A549 (cell line): ENCODE measurements around the gene NFIA. TPM values are rescaled to one million over a fixed set of nuclear protein-coding genes. Genes with fewer than 3 reads are reported as not detected.

Experiments
- ATAC-seq, 2 experiments: fragments of 200-7000 bp in 1 of 2; fragments of >200 bp in 1 of 2; cut with Nextera tagmentation in 1 of 2; cut with Tn5 transposase in 1 of 2; 3 replicates each; pipeline versions ENCODE4 v1.8.0 to v1.9.1; 2018 to 2020; ENCODE audit warnings: mild to moderate bottlenecking in 1 of 2, moderate library complexity in 1 of 2
- CTCF ChIA-PET: fragments of 300-600 bp; sonication (Branson Sonifier 250); formaldehyde crosslinking; extraction: SDS; loops from one replicate; lab custom pipeline; 2021; ENCODE audit warnings: antibody characterized with exemption, inconsistent platforms; lab: Yijun Ruan, JAX
- POLR2A ChIA-PET: fragments of 350-600 bp; formaldehyde crosslinking; extraction: SDS; loops from one replicate; lab custom pipeline; 2021; ENCODE audit warnings: antibody characterized with exemption, inconsistent platforms; lab: Yijun Ruan, JAX
- DNase-seq, 2 experiments: peaks; one replicate each; pipeline versions ENCODE4 v3.0.0 to v3.0.0-alpha.2; 2011 to 2016; ENCODE audit warnings: low read depth in 1 of 2, low spot score in 1 of 2
- FAIRE-seq: peaks from 2 replicates; lab custom pipeline; 2011; peaks lifted over from hg19 to GRCh38; lab: Jason Lieb, UNC
- H3K27ac ChIP-seq, 2 experiments: fragments of >200 bp; sonication (Bioruptor Twin); formaldehyde crosslinking; 3 replicates each; pipeline ENCODE4 v1.5.1; 2016 to 2017
- H3K4me1 ChIP-seq: fragments of >200 bp; sonication (Bioruptor Twin); formaldehyde crosslinking; 3 replicates; pipeline ENCODE4 v1.6.1; 2016
- H3K4me2 ChIP-seq: fragments of >200 bp; sonication (Bioruptor Twin); formaldehyde crosslinking; 3 replicates; pipeline ENCODE4 v1.6.1; 2016
- H3K4me3 ChIP-seq: fragments of >200 bp; sonication (Bioruptor Twin); formaldehyde crosslinking; 3 replicates; pipeline ENCODE4 v1.5.1; 2016
- H3K9me3 ChIP-seq: fragments of >200 bp; sonication (Bioruptor Twin); formaldehyde crosslinking; 3 replicates; pipeline ENCODE4 v1.6.1; 2016
- ATOH8 ChIP-seq: fragments of 250-450 bp; sonication (Bioruptor Pico); IDR thresholded peaks from 2 replicates; pipeline ENCODE4 v1.5.0; 2020; ENCODE audit warnings: low read depth, mild to moderate bottlenecking, moderate library complexity
- CBX8 ChIP-seq: fragments of 200-600 bp; sonication (generic); IDR thresholded peaks from 2 replicates; pipeline ENCODE4 v1.6.1; 2016
- CHD2 ChIP-seq: fragments of 150-350 bp; IDR thresholded peaks from 2 replicates; pipeline ENCODE4 v1.6.1; 2014; ENCODE audit warnings: low read length; ENCODE audit not compliant: partially characterized antibody
- CHD4 ChIP-seq: fragments of 200-600 bp; sonication (generic); IDR thresholded peaks from 2 replicates; pipeline ENCODE4 v1.6.1; 2016; ENCODE audit warnings: antibody characterized with exemption, mild to moderate bottlenecking, borderline replicate concordance
- E2F6 ChIP-seq: IDR thresholded peaks from 2 replicates; pipeline ENCODE4 v1.6.1; 2012; ENCODE audit warnings: low read depth, borderline replicate concordance
- EHMT2 ChIP-seq: fragments of 200-600 bp; sonication (generic); IDR thresholded peaks from 2 replicates; pipeline ENCODE4 v1.6.1; 2016; ENCODE audit warnings: antibody characterized with exemption, low read depth, mild to moderate bottlenecking, moderate library complexity
- ELK1 ChIP-seq: fragments of 150-350 bp; IDR thresholded peaks from 2 replicates; pipeline ENCODE4 v1.6.1; 2014; ENCODE audit warnings: low read depth, mild to moderate bottlenecking, low read length
- EP300 ChIP-seq, 2 experiments: fragments of >200 bp; sonication (Bioruptor Twin); formaldehyde crosslinking; IDR thresholded peaks; 2 replicates in 1 of 2; 3 replicates in 1 of 2; pipeline ENCODE4 v1.6.1; 2016 to 2017
- ESRRA ChIP-seq: fragments of 150-350 bp; IDR thresholded peaks from 2 replicates; pipeline ENCODE4 v1.6.1; 2014; ENCODE audit warnings: mild to moderate bottlenecking, low read length, borderline replicate concordance
- FOSL2 ChIP-seq, 2 experiments: fragments of 450-650 bp in 1 of 2; fragments of >200 bp in 1 of 2; sonication (Bioruptor Twin) in 1 of 2; formaldehyde crosslinking; IDR thresholded peaks; 2 replicates each; pipeline versions ENCODE4 v1.5.0 to v1.6.1; 2016 to 2020; ENCODE audit warnings: mild to moderate bottlenecking in 1 of 2, moderate library complexity in 1 of 2
- HEYL ChIP-seq: fragments of 250-450 bp; sonication (Bioruptor Pico); IDR thresholded peaks from 2 replicates; pipeline ENCODE4 v1.8.0; 2021; ENCODE audit warnings: mild to moderate bottlenecking, moderate library complexity
- HOXA7 ChIP-seq: fragments of 250-450 bp; sonication (Bioruptor Pico); IDR thresholded peaks from 2 replicates; pipeline ENCODE4 v1.5.0; 2020; ENCODE audit warnings: mild to moderate bottlenecking, moderate library complexity
- HOXB13 ChIP-seq: fragments of 250-450 bp; sonication (Bioruptor Pico); IDR thresholded peaks from 2 replicates; pipeline ENCODE4 v1.5.0; 2020; ENCODE audit warnings: low read depth, mild to moderate bottlenecking, moderate library complexity
- JUN ChIP-seq, 2 experiments: fragments of >200 bp; sonication (Bioruptor Twin); formaldehyde crosslinking; IDR thresholded peaks; 2 replicates in 1 of 2; 3 replicates in 1 of 2; pipeline ENCODE4 v1.6.1; 2016 to 2017
- JUNB ChIP-seq: fragments of >200 bp; sonication (Bioruptor Twin); formaldehyde crosslinking; IDR thresholded peaks from 2 replicates; pipeline ENCODE4 v1.6.1; 2016
- KDM1A ChIP-seq: fragments of 200-600 bp; sonication (generic); IDR thresholded peaks from 2 replicates; pipeline ENCODE4 v1.6.1; 2016; ENCODE audit warnings: low read depth, mild to moderate bottlenecking
- MYC ChIP-seq: IDR thresholded peaks from 2 replicates; pipeline ENCODE4 v1.6.1; 2012; ENCODE audit warnings: mild to moderate bottlenecking, inconsistent platforms, low read length, improper control_type of control experiment, borderline replicate concordance
- PHF8 ChIP-seq: fragments of 200-600 bp; sonication (generic); IDR thresholded peaks from 2 replicates; pipeline ENCODE4 v1.6.1; 2016; ENCODE audit warnings: low read depth, mild to moderate bottlenecking, antibody characterized with exemption, moderate library complexity, borderline replicate concordance
- POLR2AphosphoS2 ChIP-seq: conservative IDR thresholded peaks from 2 replicates; pipeline ENCODE4 v1.6.1; 2012; ENCODE audit warnings: low read length, improper control_type of control experiment, inconsistent platforms
- RAD21 ChIP-seq, 2 experiments: fragments of >200 bp in 1 of 2; sonication (Bioruptor Twin) in 1 of 2; formaldehyde crosslinking in 1 of 2; IDR thresholded peaks in 1 of 2; conservative IDR thresholded peaks in 1 of 2; 2 replicates in 1 of 2; 3 replicates in 1 of 2; pipeline ENCODE4 v1.6.1; 2012 to 2018; ENCODE audit warnings: inconsistent platforms in 1 of 2
- RNF2 ChIP-seq: fragments of 200-600 bp; sonication (generic); IDR thresholded peaks from 2 replicates; pipeline ENCODE4 v1.6.1; 2016; ENCODE audit warnings: low read depth, mild to moderate bottlenecking, antibody characterized with exemption, moderate library complexity, borderline replicate concordance
- TFCP2L1 ChIP-seq: fragments of 250-450 bp; sonication (Bioruptor Pico); IDR thresholded peaks from 2 replicates; pipeline ENCODE4 v1.5.0; 2021; ENCODE audit warnings: mild to moderate bottlenecking
- TP53 ChIP-seq: fragments of 250-450 bp; sonication (Bioruptor Pico); IDR thresholded peaks from 2 replicates; pipeline ENCODE4 v1.5.0; 2021; ENCODE audit warnings: mild to moderate bottlenecking, moderate library complexity
- ZC3H11A ChIP-seq: fragments of 450-650 bp; IDR thresholded peaks from 2 replicates; pipeline ENCODE4 v1.6.1; 2014; ENCODE audit warnings: antibody characterized with exemption, mild to moderate bottlenecking
- WGBS: methylation state at CpG from one replicate; pipeline ENCODE4 v1.1.6; 2017; ENCODE audit errors: missing lambda C conversion rate; 5-methylcytosine and 5-hydroxymethylcytosine counted together
- polyA plus RNA-seq, 4 experiments: library from polyadenylated mRNA; depleted of rRNA in 3 of 4; stranded (reverse); fragments of >200 nt; fragmentation: RNase III in 1 of 4; extraction: RNeasy Plus Mini Kit Qiagen cat#74134 plus additional on column Dnase treatment in 1 of 4; gene quantifications; 2 replicates in 3 of 4; 3 replicates in 1 of 4; pipeline ENCODE4 v1.2.3, GENCODE V29; 2011 to 2017
- TF ChIP-seq, protein P1 (sequence below): fragments of >200 bp; sonication (Bioruptor Twin); formaldehyde crosslinking; IDR thresholded peaks from 2 replicates; pipeline ENCODE4 v1.6.1; 2016

The NFIA gene
- polyA plus RNA-seq, 2 of the 4 experiments (the other 2 are of a cell fraction), result 6.5 to 25.8 TPM

DNA sequence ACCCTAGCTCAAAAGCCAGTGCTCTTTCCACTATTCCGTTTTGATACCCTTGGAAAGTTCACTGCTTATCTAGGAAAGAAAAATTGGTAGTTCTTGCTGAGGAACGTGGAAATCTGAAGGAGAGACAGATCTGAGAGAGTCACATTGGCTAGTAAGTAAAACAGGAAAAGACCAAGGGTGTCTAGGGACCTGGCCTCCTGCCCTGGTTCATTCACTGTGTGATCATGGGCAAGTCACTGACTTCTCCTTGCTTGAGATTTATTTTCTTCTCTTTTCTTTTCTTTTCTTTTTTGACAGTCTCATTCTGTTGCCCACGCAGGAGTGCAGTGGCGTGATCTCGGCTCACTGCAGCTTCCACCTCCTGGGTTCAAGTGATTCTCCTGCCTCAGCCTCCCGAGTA, 90.8 kb downstream of the NFIA start:
- ATAC-seq (no peak), FAIRE-seq (no peak), DNase-seq (no peak)
- POLR2A ChIA-PET, result no interaction called here
- Histone ChIP-seq H3K4me2 (no peak overlapping the region), H3K9me3 (no peaks in the 10 kb centered on the region), H3K27ac (no peak overlapping the region), H3K4me3 (no peak overlapping the region), H3K4me1 (peaks cover 30% of the 10 kb centered on the region)
- TF ChIP-seq FOSL2 (IDR thresholded peaks at IDR 0.05), result no peak
- no peak for TF ChIP-seq FOSL2 (CRISPR knock-in tag; IDR thresholded peaks at IDR 0.05)
- no peak for TF ChIP-seq HOXA7 (CRISPR knock-in tag)
- no peak for TF ChIP-seq JUN (IDR thresholded peaks at IDR 0.05)
- TF ChIP-seq EHMT2, result no peak
- TF ChIP-seq PHF8, result no peak
- TF ChIP-seq TP53 (CRISPR knock-in tag), result no peak
- no peak for TF ChIP-seq CHD4
- TF ChIP-seq ESRRA, result no peak
- TF ChIP-seq HEYL (CRISPR knock-in tag), result no peak
- TF ChIP-seq E2F6, result no peak
- CTCF ChIA-PET, result interaction anchor here (1.0 kb wide), 1 partner anchor 9 kb away, joined by 3 read pairs; no protein-coding TSS in a partner anchor
- WGBS, result 89% methylated on average over 6 of the region's 6 CpGs

GRCh38 chr1:61174060-61174795, 91.9 kb downstream of the NFIA start:
- Histone ChIP-seq H3K4me1 (peaks cover 23% of the 10 kb centered on the region), H3K4me3 (no peak overlapping the region), H3K27ac (no peak overlapping the region), H3K9me3 (no peaks in the 10 kb centered on the region), H3K4me2 (no peak overlapping the region)
- FAIRE-seq (no peak), ATAC-seq (no peak), DNase-seq (no peak)
- 93% methylated on average over 5 of the region's 5 CpGs for WGBS
- ChIA-PET CTCF (interaction anchor here (1.0 kb wide), 1 partner anchor 10 kb away, joined by 3 read pairs; no protein-coding TSS in a partner anchor), POLR2A (no interaction called here)
- TF ChIP-seq POLR2AphosphoS2 (no peak), EP300 (IDR thresholded peaks at IDR 0.05) (no peak), KDM1A (no peak), RAD21 (conservative IDR thresholded peaks at IDR 0.05 in 1 of 2, IDR thresholded peaks at IDR 0.05 in 1 of 2) (no peak), CHD2 (no peak), CBX8 (no peak), JUNB (no peak), MYC (no peak), HEYL (CRISPR knock-in tag) (no peak), TP53 (CRISPR knock-in tag) (no peak)
- TF ChIP-seq, protein P1, sequence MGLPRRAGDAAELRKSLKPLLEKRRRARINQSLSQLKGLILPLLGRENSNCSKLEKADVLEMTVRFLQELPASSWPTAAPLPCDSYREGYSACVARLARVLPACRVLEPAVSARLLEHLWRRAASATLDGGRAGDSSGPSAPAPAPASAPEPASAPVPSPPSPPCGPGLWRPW, result no peak

- DNase-seq (no peak), ATAC-seq (no peak), FAIRE-seq (no peak)
- Histone ChIP-seq H3K27ac (no peak overlapping the region), H3K9me3 (no peaks in the 10 kb centered on the region), H3K4me3 (no peak overlapping the region), H3K4me1 (peaks cover 6% of the 10 kb centered on the region; the same call in 1 of the 3 replicates), H3K4me2 (no peak overlapping the region)
- WGBS, result 89% methylated on average over 6 of the region's 6 CpGs
- POLR2A ChIA-PET, result no interaction called here
- CTCF ChIA-PET, result interaction anchor here (1.1 to 1.5 kb wide), 2 partner anchors 19 to 55 kb away, joined by 3 read pairs; no protein-coding TSS in a partner anchor
- TF ChIP-seq JUNB, result no peak
- TF ChIP-seq ATOH8 (CRISPR knock-in tag), result no peak
- no peak for TF ChIP-seq HOXB13 (CRISPR knock-in tag)
- no peak for TF ChIP-seq POLR2AphosphoS2
- no peak for TF ChIP-seq CBX8
- TF ChIP-seq RNF2, result no peak
- TF ChIP-seq TFCP2L1 (CRISPR knock-in tag), result no peak
- TF ChIP-seq ELK1, result no peak
- TF ChIP-seq ZC3H11A, result no peak
- no peak for TF ChIP-seq MYC
- TF ChIP-seq ESRRA, result no peak
- no peak for TF ChIP-seq CHD4
Measured at GRCh38 chr1:61175976-61176375, 93.6 kb downstream of the NFIA start.
